HG03196 (cell line): ENCODE measurements around the gene FHIP2A.
"Not testable (repeated sequence)": the region's sequence is repeated elsewhere in the genome, so short reads cannot be mapped to it uniquely, and the experiment has no call there.

Experiments used
- ATAC-seq: cut with Tn5 transposase; IDR thresholded peaks from one replicate; pipeline ENCODE4 v1.9.1; 2021; ENCODE audit not compliant: unreplicated experiment

FHIP2A gene

GRCh38 chr10:114856544-114857287, 35.1 kb downstream of the FHIP2A start:
- ATAC-seq: no peak

GRCh38 chr10:114857288-114857565, 35.6 kb downstream of the FHIP2A start:
- not testable (repeated sequence) for ATAC-seq

GRCh38 chr10:114857922-114858629, 36.5 kb downstream of the FHIP2A start:
- ATAC-seq: no peak

- no peak for ATAC-seq
Observed at GRCh38 chr10:114859222-114859621, 37.6 kb downstream of the FHIP2A start.

GRCh38 chr10:114862456-114862855, 40.9 kb downstream of the FHIP2A start:
- ATAC-seq: no peak

- ATAC-seq: no peak
Observed at GRCh38 chr10:114867365-114867764, 45.8 kb downstream of the FHIP2A start.

GRCh38 chr10:114868870-114869519, 47.4 kb downstream of the FHIP2A start:
- no peak for ATAC-seq

GRCh38 chr10:114869520-114869892, 47.9 kb downstream of the FHIP2A start:
- ATAC-seq: no peak

GRCh38 chr10:114870486-114870885, 48.9 kb downstream of the FHIP2A start:
- no peak for ATAC-seq

- ATAC-seq: no peak
Observed at GRCh38 chr10:114871379-114871778, 49.8 kb downstream of the FHIP2A start.
